H9 (cell line): ENCODE data around the gene ARHGEF39. TPM values are rescaled to one million over a fixed set of nuclear protein-coding genes. Genes with fewer than 3 reads are reported as not detected.
A peak's percentile ranks its signal among the peaks of the same experiment; 100 is the strongest.

Source experiments
- DNase-seq: peaks from one replicate; pipeline ENCODE4 v3.0.0-alpha.2; 2017
- H2AFZ ChIP-seq: one replicate; pipeline ENCODE4 v1.6.1; 2013; ENCODE audit warnings: mild to moderate bottlenecking, low read length, control low read depth, moderate library complexity
- H2AK5ac ChIP-seq: 2 replicates; pipeline ENCODE4 v1.6.1; 2013; ENCODE audit warnings: low read length, control low read depth, mixed read lengths; ENCODE audit not compliant: insufficient read length
- H2BK120ac ChIP-seq: one replicate; pipeline ENCODE4 v1.6.1; 2013; ENCODE audit warnings: low read depth, mild to moderate bottlenecking, low read length, control low read depth, inconsistent platforms; ENCODE audit not compliant: poor library complexity, severe bottlenecking
- H2BK12ac ChIP-seq: 2 replicates; pipeline ENCODE4 v1.6.1; 2013; ENCODE audit warnings: low read length, control low read depth, mixed read lengths, low read depth; ENCODE audit not compliant: insufficient read length
- H2BK15ac ChIP-seq: 2 replicates; pipeline ENCODE4 v1.6.1; 2013; ENCODE audit warnings: low read depth, low read length, control low read depth
- H2BK20ac ChIP-seq: one replicate; pipeline ENCODE4 v1.6.1; 2013; ENCODE audit warnings: low read depth, mild to moderate bottlenecking, low read length, control low read depth, inconsistent platforms; ENCODE audit not compliant: poor library complexity, severe bottlenecking
- H2BK5ac ChIP-seq: 2 replicates; pipeline ENCODE4 v1.6.1; 2013; ENCODE audit warnings: low read length, control low read depth, mixed read lengths; ENCODE audit not compliant: insufficient read length
- H3K14ac ChIP-seq: 2 replicates; pipeline ENCODE4 v1.6.1; 2013; ENCODE audit warnings: low read length, control low read depth; ENCODE audit not compliant: insufficient read depth
- H3K18ac ChIP-seq: 2 replicates; pipeline ENCODE4 v1.6.1; 2013; ENCODE audit warnings: low read depth, mild to moderate bottlenecking, mixed read lengths, low read length, control low read depth; ENCODE audit not compliant: insufficient read length
- H3K23ac ChIP-seq: 2 replicates; pipeline ENCODE4 v1.6.1; 2013; ENCODE audit warnings: low read length, control low read depth, mixed read lengths, low read depth; ENCODE audit not compliant: insufficient read length
- H3K23me2 ChIP-seq: 2 replicates; pipeline ENCODE4 v1.6.1; 2013; ENCODE audit warnings: low read depth, mild to moderate bottlenecking, mixed read lengths, low read length, control low read depth; ENCODE audit not compliant: insufficient read length, poor library complexity, severe bottlenecking
- H3K27ac ChIP-seq: 2 replicates; pipeline ENCODE4 v1.5.1; 2013; ENCODE audit warnings: low read length, control low read depth, mixed read lengths, low read depth; ENCODE audit not compliant: insufficient read length
- H3K27me3 ChIP-seq: 2 replicates; pipeline ENCODE4 v1.6.1; 2013; ENCODE audit warnings: low read length, control low read depth, inconsistent platforms; ENCODE audit not compliant: insufficient read depth
- H3K4ac ChIP-seq: 2 replicates; pipeline ENCODE4 v1.6.1; 2013; ENCODE audit warnings: low read depth, mild to moderate bottlenecking, control low read depth, inconsistent platforms, low read length, moderate library complexity
- H3K4me1 ChIP-seq: 2 replicates; pipeline ENCODE4 v1.6.1; 2013; ENCODE audit warnings: low read length, control low read depth, inconsistent platforms; ENCODE audit not compliant: insufficient read depth
- H3K4me2 ChIP-seq: 2 replicates; pipeline ENCODE4 v1.6.1; 2013; ENCODE audit warnings: low read length, control low read depth, mixed read lengths; ENCODE audit not compliant: insufficient read length, insufficient read depth
- H3K56ac ChIP-seq: 2 replicates; pipeline ENCODE4 v1.6.1; 2013; ENCODE audit warnings: low read depth, mild to moderate bottlenecking, mixed read lengths, low read length, control low read depth; ENCODE audit not compliant: insufficient read length
- H3K79me1 ChIP-seq: 2 replicates; pipeline ENCODE4 v1.6.1; 2013; ENCODE audit warnings: low read depth, mild to moderate bottlenecking, moderate library complexity, low read length, control low read depth, inconsistent platforms; ENCODE audit not compliant: insufficient read depth, poor library complexity, severe bottlenecking
- H3K79me2 ChIP-seq: 2 replicates; pipeline ENCODE4 v1.6.1; 2013; ENCODE audit warnings: low read length, control low read depth, inconsistent platforms; ENCODE audit not compliant: insufficient read depth
- H3K9ac ChIP-seq: 2 replicates; pipeline ENCODE4 v1.6.1; 2013; ENCODE audit warnings: low read length, control low read depth, mixed read lengths; ENCODE audit not compliant: insufficient read length; ENCODE audit errors: extremely low read depth
- H3K9me3 ChIP-seq: one replicate; pipeline ENCODE4 v1.6.1; 2013; ENCODE audit warnings: low read depth, low read length, inconsistent platforms; ENCODE audit not compliant: control insufficient read depth
- H3T11ph ChIP-seq: one replicate; pipeline ENCODE4 v1.6.1; 2013; ENCODE audit warnings: mild to moderate bottlenecking, low read length, control low read depth, inconsistent platforms
- H4K20me1 ChIP-seq: one replicate; pipeline ENCODE4 v1.6.1; 2013; ENCODE audit not compliant: control insufficient read depth, insufficient read length, insufficient read depth
- H4K5ac ChIP-seq: 2 replicates; pipeline ENCODE4 v1.6.1; 2013; ENCODE audit warnings: low read depth, mild to moderate bottlenecking, mixed read lengths, low read length, control low read depth; ENCODE audit not compliant: insufficient read length
- H4K8ac ChIP-seq: replicated peaks from 2 replicates; pipeline ENCODE4 v1.6.1; 2013; ENCODE audit warnings: low read length, control low read depth, mixed read lengths, low read depth; ENCODE audit not compliant: insufficient read length
- H4K91ac ChIP-seq: 2 replicates; pipeline ENCODE4 v1.6.1; 2013; ENCODE audit warnings: low read depth, mild to moderate bottlenecking, moderate library complexity, mixed read lengths, low read length, control low read depth; ENCODE audit not compliant: insufficient read length
- H3K27ac Mint-ChIP-seq, 3 experiments: 2 replicates in 2 of 3; 3 replicates in 1 of 3; pipeline ENCODE4 v1.8.0; 2020 to 2021; ENCODE audit warnings: mixed read lengths in 3 of 3, mild to moderate bottlenecking in 1 of 3, moderate library complexity in 1 of 3
- H3K27me3 Mint-ChIP-seq: 2 replicates; pipeline ENCODE4 v1.8.0; 2021; ENCODE audit warnings: low read depth, mild to moderate bottlenecking, moderate library complexity, mixed read lengths
- H3K36me3 Mint-ChIP-seq, 3 experiments: 2 replicates in 2 of 3; 3 replicates in 1 of 3; pipeline ENCODE4 v1.8.0; 2020 to 2021; ENCODE audit warnings: low read depth in 3 of 3, mixed read lengths in 3 of 3; ENCODE audit not compliant: insufficient read depth in 1 of 3
- H3K4me1 Mint-ChIP-seq, 2 experiments: 2 replicates each; pipeline ENCODE4 v1.8.0; 2020; ENCODE audit warnings: mixed read lengths in 2 of 2
- H3K4me3 Mint-ChIP-seq, 2 experiments: 2 replicates in 1 of 2; 3 replicates in 1 of 2; pipeline ENCODE4 v1.8.0; 2020 to 2021; ENCODE audit warnings: mild to moderate bottlenecking in 2 of 2, mixed read lengths in 2 of 2, moderate library complexity in 1 of 2
- H3K9me3 Mint-ChIP-seq, 2 experiments: 2 replicates in 1 of 2; 3 replicates in 1 of 2; pipeline ENCODE4 v1.8.0; 2020; ENCODE audit warnings: mild to moderate bottlenecking in 2 of 2, mixed read lengths in 2 of 2, moderate library complexity in 1 of 2
- CTCF ChIP-seq: fragments of 200-600 bp; sonication (generic); conservative IDR thresholded peaks from 3 replicates; pipeline ENCODE4 v1.8.0; 2021; ENCODE audit warnings: antibody characterized with exemption, mild to moderate bottlenecking
- WGBS: extraction: QIAGEN DNeasy Blood & Tissue Kit; methylation state at CpG from one replicate; pipeline ENCODE4 v1.1.7; 2013; ENCODE audit warnings: missing lambda C conversion rate, low lambda C conversion rate, mixed read lengths; ENCODE audit not compliant: insufficient read length; ENCODE audit errors: extremely low coverage; 5-methylcytosine and 5-hydroxymethylcytosine counted together
- total RNA-seq: library from RNA; stranded (reverse); gene quantifications from 2 replicates; pipeline ENCODE4 v1.2.1, GENCODE V29; 2021

The ARHGEF39 gene
- total RNA-seq, 1 experiment from 2014 or later, result 24.4 TPM

- no peak for TF ChIP-seq CTCF
Measured at GRCh38 chr9:35661756-35662350, 3.1 kb downstream of the ARHGEF39 start.

More at GRCh38 chr9:35661756-35662350, 3.1 kb downstream of the ARHGEF39 start:
- H3K36me3 Mint-ChIP-seq, result peaks cover 28 to 40% (median 37%) of the 10 kb centered on the region in 3 experiments
- H3K9ac ChIP-seq, result no peak overlapping the region
- H3K4me1 ChIP-seq, result peaks cover 3% of the 10 kb centered on the region; the same call in 1 of the 2 replicates
- no peak overlapping the region for H3K18ac ChIP-seq
- H3K27me3 Mint-ChIP-seq, result peaks cover 18% of the 10 kb centered on the region
- no peak overlapping the region for H2BK12ac ChIP-seq
- no peak for DNase-seq
- no peak overlapping the region for H2BK20ac ChIP-seq
- H2AFZ ChIP-seq, result no peak overlapping the region
- no peaks in the 10 kb centered on the region for H3K9me3 ChIP-seq
- no peak overlapping the region for H4K91ac ChIP-seq
- H3K4me3 Mint-ChIP-seq, result no peak overlapping the region
- H4K5ac ChIP-seq, result no peak overlapping the region
- H3K27ac ChIP-seq, result no peak overlapping the region
- no peaks in the 10 kb centered on the region for H4K20me1 ChIP-seq
- H3K27me3 ChIP-seq, result no peaks in the 10 kb centered on the region
- H3K4ac ChIP-seq, result no peak overlapping the region
- no peaks in the 10 kb centered on the region for H3K79me2 ChIP-seq
- H2BK15ac ChIP-seq, result no peak overlapping the region
- no peak overlapping the region for H2BK5ac ChIP-seq
- H3T11ph ChIP-seq, result no peak overlapping the region
- H4K8ac ChIP-seq, result no peak overlapping the region
- no peak overlapping the region for H2AK5ac ChIP-seq
- H2BK120ac ChIP-seq, result no peak overlapping the region
- H3K79me1 ChIP-seq, result no peaks in the 10 kb centered on the region
- H3K27ac Mint-ChIP-seq, result peak overlapping the region in 1 of 3 experiments; percentile 40; a peak in 2 of 7 replicates
- WGBS, result no CpG with 5 or more reads among the region's 3 CpGs
- H3K56ac ChIP-seq, result no peak overlapping the region
- H3K9me3 Mint-ChIP-seq, result peaks cover 2 to 3% of the 10 kb centered on the region in 2 experiments; a peak in 3 of 5 replicates
- no peak overlapping the region for H3K4me2 ChIP-seq
- H3K14ac ChIP-seq, result no peak overlapping the region
- peaks cover 33 to 43% of the 10 kb centered on the region in 2 experiments for H3K4me1 Mint-ChIP-seq
- no peak overlapping the region for H3K23ac ChIP-seq
- peaks cover 19% of the 10 kb centered on the region for H3K23me2 ChIP-seq
